GM12878 (cell line): ENCODE results near the gene ADARB1.

Experiments
- EZH2 ChIP-seq: IDR thresholded peaks from 2 replicates; pipeline ENCODE4 v1.6.1; 2012; ENCODE audit warnings: low read depth, mild to moderate bottlenecking, control low read depth, inconsistent platforms, low read length, borderline replicate concordance; ENCODE audit not compliant: control insufficient read depth
- KDM1A ChIP-seq: fragments of 200-600 bp; sonication (generic); IDR thresholded peaks from 2 replicates; pipeline ENCODE4 v1.6.1; 2016; ENCODE audit warnings: borderline replicate concordance
- NR2F1 ChIP-seq: fragments of 450-650 bp; conservative IDR thresholded peaks from 2 replicates; pipeline ENCODE4 v1.6.1; 2017; ENCODE audit warnings: mild to moderate bottlenecking
- POLR2A ChIP-seq: IDR thresholded peaks from 2 replicates; pipeline ENCODE4 v1.6.1; 2011; ENCODE audit warnings: low read depth, mild to moderate bottlenecking, low read length
- RAD21 ChIP-seq: IDR thresholded peaks from 2 replicates; pipeline ENCODE4 v1.6.1; 2011; ENCODE audit warnings: mild to moderate bottlenecking, low read depth, low read length, moderate library complexity; ENCODE audit not compliant: insufficient read depth
- STAT1 ChIP-seq: fragments of 450-650 bp; conservative IDR thresholded peaks from 2 replicates; pipeline ENCODE4 v1.6.1; 2014; ENCODE audit warnings: antibody characterized with exemption, mild to moderate bottlenecking
- TAF1 ChIP-seq: IDR thresholded peaks from 2 replicates; pipeline ENCODE4 v1.6.1; 2011; ENCODE audit warnings: mild to moderate bottlenecking, low read depth, low read length, borderline replicate concordance
- ZNF207 ChIP-seq: fragments of 450-650 bp; IDR thresholded peaks from 2 replicates; pipeline ENCODE4 v1.6.1; 2014; ENCODE audit warnings: antibody characterized with exemption, mild to moderate bottlenecking, borderline replicate concordance
- ZNF384 ChIP-seq: IDR thresholded peaks from 2 replicates; pipeline ENCODE4 v1.6.1; 2012; ENCODE audit warnings: low read depth, mild to moderate bottlenecking, low read length, improper control_type of control experiment, borderline replicate concordance
- ZSCAN29 ChIP-seq: fragments of 450-650 bp; IDR thresholded peaks from 2 replicates; pipeline ENCODE4 v1.6.1; 2017; ENCODE audit warnings: mild to moderate bottlenecking, moderate library complexity
- TF ChIP-seq, protein P1 (sequence below), 3 experiments: IDR thresholded peaks in 2 of 3; conservative IDR thresholded peaks in 1 of 3; 2 replicates each; pipeline ENCODE4 v1.5.1; 2011; ENCODE audit warnings: low read depth in 3 of 3, low read length in 3 of 3, mild to moderate bottlenecking in 3 of 3, control low read depth in 2 of 3, moderate library complexity in 2 of 3, inconsistent platforms in 1 of 3, mixed read lengths in 1 of 3; ENCODE audit not compliant: control insufficient read depth in 2 of 3, insufficient read depth in 1 of 3; ENCODE audit errors: extremely low read depth in 1 of 3
- TF ChIP-seq, protein P2 (sequence below): IDR thresholded peaks from 2 replicates; pipeline ENCODE4 v1.6.1; 2011; ENCODE audit warnings: low read depth, low read length, improper control_type of control experiment, borderline replicate concordance

DNA sequence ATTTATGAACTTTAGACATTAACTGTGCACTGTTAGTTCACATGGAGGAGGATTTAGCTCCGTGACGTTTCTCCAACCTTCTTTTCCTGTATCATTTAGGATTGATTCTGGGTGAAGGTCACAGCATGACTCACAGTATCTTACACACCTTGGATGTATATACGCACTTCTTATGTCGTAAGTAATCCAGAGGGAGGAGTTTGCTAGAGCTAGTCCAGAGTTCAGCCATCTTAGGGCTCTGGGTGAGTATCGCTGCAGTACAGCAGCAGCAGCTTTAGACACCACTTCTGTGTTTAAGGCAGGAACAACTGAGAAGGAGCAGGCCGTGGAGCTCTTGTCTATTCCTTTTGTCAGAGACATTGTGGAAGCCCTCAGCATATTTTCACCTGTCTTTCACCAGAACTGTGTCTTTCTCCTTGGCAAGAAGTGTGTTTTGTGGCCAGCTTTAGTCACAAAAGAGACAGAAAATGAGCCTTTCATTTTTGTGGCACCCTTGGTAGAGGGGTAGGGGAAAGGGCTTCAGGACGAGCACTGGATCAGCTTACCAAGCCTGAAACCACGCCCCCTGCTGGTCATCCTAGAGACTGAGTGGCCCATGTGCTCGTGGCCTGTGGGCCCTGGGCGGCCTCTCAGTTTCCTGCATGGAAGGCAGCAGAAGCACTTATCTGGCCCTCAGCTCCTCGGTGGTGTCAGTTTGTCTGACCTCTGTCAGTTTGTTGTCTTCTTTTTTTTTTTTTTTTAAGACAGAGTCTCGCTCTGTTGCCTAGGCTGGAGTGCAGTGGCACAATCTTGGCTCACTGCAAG, 64.0 kb downstream of the ADARB1 start:
- TF ChIP-seq, protein P1, sequence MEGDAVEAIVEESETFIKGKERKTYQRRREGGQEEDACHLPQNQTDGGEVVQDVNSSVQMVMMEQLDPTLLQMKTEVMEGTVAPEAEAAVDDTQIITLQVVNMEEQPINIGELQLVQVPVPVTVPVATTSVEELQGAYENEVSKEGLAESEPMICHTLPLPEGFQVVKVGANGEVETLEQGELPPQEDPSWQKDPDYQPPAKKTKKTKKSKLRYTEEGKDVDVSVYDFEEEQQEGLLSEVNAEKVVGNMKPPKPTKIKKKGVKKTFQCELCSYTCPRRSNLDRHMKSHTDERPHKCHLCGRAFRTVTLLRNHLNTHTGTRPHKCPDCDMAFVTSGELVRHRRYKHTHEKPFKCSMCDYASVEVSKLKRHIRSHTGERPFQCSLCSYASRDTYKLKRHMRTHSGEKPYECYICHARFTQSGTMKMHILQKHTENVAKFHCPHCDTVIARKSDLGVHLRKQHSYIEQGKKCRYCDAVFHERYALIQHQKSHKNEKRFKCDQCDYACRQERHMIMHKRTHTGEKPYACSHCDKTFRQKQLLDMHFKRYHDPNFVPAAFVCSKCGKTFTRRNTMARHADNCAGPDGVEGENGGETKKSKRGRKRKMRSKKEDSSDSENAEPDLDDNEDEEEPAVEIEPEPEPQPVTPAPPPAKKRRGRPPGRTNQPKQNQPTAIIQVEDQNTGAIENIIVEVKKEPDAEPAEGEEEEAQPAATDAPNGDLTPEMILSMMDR (IDR thresholded peaks at IDR 0.05 in 2 of 3, conservative IDR thresholded peaks at IDR 0.05 in 1 of 3; ENCODE audit: control insufficient read depth in 2 of 3, extremely low read depth in 1 of 3, insufficient read depth in 1 of 3, low read depth in 3 of 3, low read length in 3 of 3): peak; percentile 51 to 89 (median 70)
- TF ChIP-seq ZNF384 (no peak), POLR2A (no peak), TAF1 (no peak), KDM1A (no peak), ZSCAN29 (no peak), ZNF207 (no peak), EZH2 (no peak), RAD21 (0 out of 2 replicates have a peak, but pooled peaks have one; percentile 19), NR2F1 (no peak), STAT1 (no peak)
- TF ChIP-seq, protein P2, sequence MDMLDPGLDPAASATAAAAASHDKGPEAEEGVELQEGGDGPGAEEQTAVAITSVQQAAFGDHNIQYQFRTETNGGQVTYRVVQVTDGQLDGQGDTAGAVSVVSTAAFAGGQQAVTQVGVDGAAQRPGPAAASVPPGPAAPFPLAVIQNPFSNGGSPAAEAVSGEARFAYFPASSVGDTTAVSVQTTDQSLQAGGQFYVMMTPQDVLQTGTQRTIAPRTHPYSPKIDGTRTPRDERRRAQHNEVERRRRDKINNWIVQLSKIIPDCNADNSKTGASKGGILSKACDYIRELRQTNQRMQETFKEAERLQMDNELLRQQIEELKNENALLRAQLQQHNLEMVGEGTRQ: no peak
